A673 (cell line): ENCODE results near the gene PIANP. TPM values are rescaled to one million over a fixed set of nuclear protein-coding genes. Genes with fewer than 3 reads are reported as not detected.
A peak's percentile ranks its signal among the peaks of the same experiment; 100 is the strongest.

Source experiments
- BruUV-seq: library from RNA; stranded (reverse); fragments of 400-500 nt; replicated peaks from 2 replicates; lab custom pipeline; 2021; lab: Mats Ljungman, UMichigan
- CTCF ChIA-PET: fragments of 300-600 bp; sonication (Branson Sonifier 250); formaldehyde crosslinking; loops from one replicate; lab custom pipeline; 2022; ENCODE audit warnings: antibody characterized with exemption; lab: Charles Lee
- POLR2A ChIA-PET: fragments of 300-600 bp; sonication (Branson Sonifier 250); formaldehyde crosslinking; loops from one replicate; lab custom pipeline; 2022; ENCODE audit warnings: antibody characterized with exemption; ENCODE audit not compliant: low non-redundant PET; lab: Charles Lee
- DNase-seq: peaks from one replicate; pipeline ENCODE4 v3.0.0-alpha.2; 2015; ENCODE audit warnings: low spot score
- H3K27ac ChIP-seq: fragments of 200-600 bp; sonication (generic); 2 replicates; pipeline ENCODE4 v1.5.1; 2016; ENCODE audit warnings: mixed run types, low read depth, mild to moderate bottlenecking, mixed read lengths, antibody characterized with exemption, low read length; ENCODE audit not compliant: poor library complexity, severe bottlenecking
- H3K27me3 ChIP-seq: fragments of 200-600 bp; sonication (generic); replicated peaks from 2 replicates; pipeline ENCODE4 v1.6.1; 2017; ENCODE audit warnings: mixed run types, low read depth, mild to moderate bottlenecking, mixed read lengths, antibody characterized with exemption, low read length; ENCODE audit not compliant: insufficient read depth, poor library complexity
- H3K36me3 ChIP-seq: fragments of 200-600 bp; sonication (generic); 2 replicates; pipeline ENCODE4 v1.6.1; 2016; ENCODE audit warnings: mixed run types, mild to moderate bottlenecking, mixed read lengths, antibody characterized with exemption, low read length; ENCODE audit not compliant: insufficient read depth, poor library complexity, severe bottlenecking
- H3K4me1 ChIP-seq: fragments of 200-600 bp; sonication (generic); 2 replicates; pipeline ENCODE4 v1.6.1; 2017; ENCODE audit warnings: mixed run types, mild to moderate bottlenecking, mixed read lengths, antibody characterized with exemption, low read length; ENCODE audit not compliant: insufficient read depth, poor library complexity, severe bottlenecking
- H3K4me3 ChIP-seq: fragments of 200-600 bp; sonication (generic); 2 replicates; pipeline ENCODE4 v1.5.1; 2016; ENCODE audit warnings: low read depth, mixed run types, mild to moderate bottlenecking, mixed read lengths, low read length; ENCODE audit not compliant: poor library complexity, severe bottlenecking
- H3K9me3 ChIP-seq: fragments of 200-600 bp; sonication (generic); 2 replicates; pipeline ENCODE4 v1.6.1; 2016; ENCODE audit warnings: mixed run types, low read depth, mild to moderate bottlenecking, mixed read lengths, antibody characterized with exemption, low read length; ENCODE audit not compliant: poor library complexity, severe bottlenecking
- EZH2 ChIP-seq: fragments of 200-600 bp; sonication (generic); IDR thresholded peaks from 2 replicates; pipeline ENCODE4 v1.6.1; 2017; ENCODE audit warnings: borderline replicate concordance, low read depth, mild to moderate bottlenecking, mixed read lengths, antibody characterized with exemption, low read length; ENCODE audit not compliant: poor library complexity, severe bottlenecking
- intact Hi-C: fragments of 100-400 bp; cut with micrococcal nuclease; formaldehyde crosslinking; loops from one replicate; pipeline ENCODE4 v1.10.0; 2022; ENCODE audit not compliant: unreplicated experiment
- total RNA-seq: library from RNA; stranded (reverse); gene quantifications from 2 replicates; pipeline ENCODE4 v1.2.3, GENCODE V29; 2021
- TF ChIP-seq, protein P1 (sequence below): fragments of 300-800, 200-600 bp; sonication (generic); conservative IDR thresholded peaks from 2 replicates; pipeline ENCODE4 v1.5.1; 2017; ENCODE audit warnings: low read depth, mild to moderate bottlenecking, antibody characterized with exemption, low read length, moderate library complexity, mixed read lengths

Gene PIANP
- total RNA-seq, 1 experiment from 2014 or later, result 0.80 TPM

DNA sequence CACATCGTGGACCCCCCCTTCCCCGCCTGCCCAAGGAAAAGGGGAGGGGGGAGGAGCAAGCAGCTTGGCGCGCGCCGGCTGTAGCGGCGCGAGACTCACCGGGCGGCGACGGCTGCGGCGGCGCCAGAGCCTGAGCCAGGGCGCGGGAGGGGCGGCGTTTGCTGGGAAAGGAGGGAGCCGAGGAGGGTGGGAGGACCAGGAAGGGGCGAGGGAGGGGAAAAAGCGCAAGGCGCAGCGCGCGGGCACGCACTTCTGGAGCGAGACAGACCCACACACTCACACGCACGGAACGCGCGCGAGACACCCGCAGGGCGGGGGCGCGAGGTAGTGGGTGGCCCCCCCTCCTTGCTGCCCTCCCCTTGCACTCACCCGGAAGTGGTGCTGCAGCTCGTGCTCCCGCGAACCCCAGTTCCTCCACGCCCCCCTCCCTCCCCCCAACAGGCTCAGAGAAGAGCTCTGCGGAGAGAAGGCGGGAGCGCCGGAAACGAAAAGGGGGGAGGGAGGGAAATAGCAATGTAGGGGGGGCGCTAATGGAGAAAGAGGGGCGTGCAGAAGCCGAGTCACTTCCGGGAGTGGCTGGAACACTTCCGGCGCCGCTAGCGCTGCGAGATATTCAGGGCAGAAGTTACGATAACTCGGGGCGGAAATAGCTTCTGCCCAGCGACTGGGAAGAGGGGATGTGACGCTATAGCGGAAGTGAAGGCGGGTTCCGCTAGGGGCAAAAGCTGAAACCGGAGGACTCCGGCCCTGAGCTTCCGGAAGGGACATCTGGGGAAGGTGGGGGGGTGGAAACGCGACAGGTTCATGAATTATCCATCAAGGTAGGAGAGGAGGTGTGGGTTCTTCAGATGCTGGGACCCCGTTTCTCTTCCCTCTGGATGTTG is 11.4 kb downstream of the PIANP start, which contains the start of gene ZNF384:
Gene ZNF384, minus strand, starts transcription at position 377 of the 884 bp plus-strand sequence. CDS start 9,855 bp downstream, outside the sequence.
- H3K27ac ChIP-seq, result peak within 1 kb of the TSS; percentile 100
- DNase-seq, result peak; percentile 99
- no peaks in the 10 kb centered on the region for H3K27me3 ChIP-seq
- ChIA-PET CTCF (interaction anchor here (0.6 to 1.6 kb wide), 11 partner anchors 9 to 751 kb away, joined by 3 to 10 read pairs (median 4); partner anchors contain the start of genes COPS7A, MLF2 and PTMS), POLR2A (interaction anchor here (0.5 to 1.4 kb wide), 14 partner anchors 11 to 424 kb away, joined by 3 to 20 read pairs (median 6); partner anchors contain the start of genes COPS7A, GAPDH, GPR162 and SPSB2)
- no peak for TF ChIP-seq EZH2
- TF ChIP-seq, protein P1, sequence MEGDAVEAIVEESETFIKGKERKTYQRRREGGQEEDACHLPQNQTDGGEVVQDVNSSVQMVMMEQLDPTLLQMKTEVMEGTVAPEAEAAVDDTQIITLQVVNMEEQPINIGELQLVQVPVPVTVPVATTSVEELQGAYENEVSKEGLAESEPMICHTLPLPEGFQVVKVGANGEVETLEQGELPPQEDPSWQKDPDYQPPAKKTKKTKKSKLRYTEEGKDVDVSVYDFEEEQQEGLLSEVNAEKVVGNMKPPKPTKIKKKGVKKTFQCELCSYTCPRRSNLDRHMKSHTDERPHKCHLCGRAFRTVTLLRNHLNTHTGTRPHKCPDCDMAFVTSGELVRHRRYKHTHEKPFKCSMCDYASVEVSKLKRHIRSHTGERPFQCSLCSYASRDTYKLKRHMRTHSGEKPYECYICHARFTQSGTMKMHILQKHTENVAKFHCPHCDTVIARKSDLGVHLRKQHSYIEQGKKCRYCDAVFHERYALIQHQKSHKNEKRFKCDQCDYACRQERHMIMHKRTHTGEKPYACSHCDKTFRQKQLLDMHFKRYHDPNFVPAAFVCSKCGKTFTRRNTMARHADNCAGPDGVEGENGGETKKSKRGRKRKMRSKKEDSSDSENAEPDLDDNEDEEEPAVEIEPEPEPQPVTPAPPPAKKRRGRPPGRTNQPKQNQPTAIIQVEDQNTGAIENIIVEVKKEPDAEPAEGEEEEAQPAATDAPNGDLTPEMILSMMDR, result no peak
- no TSS peak for BruUV-seq
- intact Hi-C loops, result loop anchor here (1.0 to 2.0 kb wide), 4 partner anchors 26 to 82 kb away; partner anchors contain the start of genes CHD4 and ING4
- H3K4me1 ChIP-seq, result peaks cover 29% of the 10 kb centered on the region
- no peaks in the 10 kb centered on the region for H3K36me3 ChIP-seq
- H3K9me3 ChIP-seq, result no peaks in the 10 kb centered on the region
- peak within 1 kb of the TSS; percentile 86 for H3K4me3 ChIP-seq

DNA sequence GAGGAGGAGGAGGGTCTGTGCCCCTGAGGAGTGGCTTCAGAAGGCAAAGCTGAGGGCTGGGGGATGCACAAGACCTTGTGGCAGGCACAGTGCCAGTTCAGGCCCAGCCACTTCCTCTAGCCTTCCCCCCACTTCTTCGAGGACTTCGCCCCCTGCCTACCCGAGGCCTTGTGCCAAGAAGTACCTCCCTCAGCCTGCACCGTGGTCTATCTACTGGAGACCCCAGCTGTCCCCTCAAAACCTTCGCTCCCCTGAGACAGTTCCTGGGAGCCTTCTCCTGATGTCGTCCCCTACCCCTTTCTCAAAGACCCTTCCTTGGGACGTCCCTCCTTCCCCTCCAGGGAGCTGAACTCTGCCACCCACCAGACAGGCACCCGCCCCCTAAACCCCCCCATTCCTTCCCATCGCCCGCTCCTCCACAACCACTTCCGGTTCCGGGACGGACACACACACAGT is 12.0 kb downstream of the PIANP start:
- POLR2A ChIA-PET, result interaction anchor here (0.7 to 1.4 kb wide), 6 partner anchors 35 to 338 kb away, joined by 3 to 20 read pairs (median 6); partner anchors contain the start of genes COPS7A, GAPDH and SPSB2
- peak overlapping the region; percentile 86 for H3K4me3 ChIP-seq
- H3K4me1 ChIP-seq, result peaks cover 30% of the 10 kb centered on the region
- H3K9me3 ChIP-seq, result no peaks in the 10 kb centered on the region
- BruUV-seq, result no TSS peak
- H3K36me3 ChIP-seq, result no peaks in the 10 kb centered on the region
- TF ChIP-seq EZH2, result no peak
- TF ChIP-seq, protein P1, result no peak
- H3K27ac ChIP-seq, result peak overlapping the region; percentile 100
- no peak for DNase-seq
- CTCF ChIA-PET, result interaction anchor here (0.8 to 1.6 kb wide), 4 partner anchors 9 to 75 kb away, joined by 3 to 9 read pairs (median 6); partner anchors contain the start of gene MLF2
- no peaks in the 10 kb centered on the region for H3K27me3 ChIP-seq
- intact Hi-C loops, result loop anchor here (2.0 kb wide), 3 partner anchors 34 to 82 kb away; partner anchors contain the start of gene CHD4

DNA sequence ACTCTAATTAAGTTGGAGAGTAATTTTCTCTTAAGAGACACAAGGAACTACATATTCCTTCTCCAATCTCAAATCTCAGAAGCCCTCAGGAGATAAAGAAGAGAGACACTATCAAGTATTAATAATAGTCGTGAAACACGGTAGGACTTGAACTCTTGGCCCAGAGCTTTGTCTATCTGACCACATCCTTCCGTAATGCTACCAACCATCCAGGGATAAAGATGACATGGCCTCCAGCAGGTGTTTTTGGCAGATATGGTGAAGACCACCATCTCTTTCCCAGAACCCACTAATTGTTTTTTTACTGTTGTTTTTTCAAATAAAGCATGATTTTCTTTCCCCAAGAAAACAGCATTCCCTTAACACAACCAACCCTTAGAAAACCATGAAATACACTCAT is 14.8 kb downstream of the PIANP start:
- intact Hi-C loops, result no loop called here
- Histone ChIP-seq H3K27ac (peak overlapping the region; percentile 11), H3K4me3 (no peak overlapping the region), H3K36me3 (no peaks in the 10 kb centered on the region), H3K27me3 (no peaks in the 10 kb centered on the region), H3K4me1 (peaks cover 28% of the 10 kb centered on the region), H3K9me3 (no peaks in the 10 kb centered on the region)
- DNase-seq, result no peak
- TF ChIP-seq, protein P1, result no peak
- TF ChIP-seq EZH2, result no peak
- POLR2A ChIA-PET, result no interaction called here
- CTCF ChIA-PET, result no interaction called here
- BruUV-seq, result no TSS peak
